NCI-H2029 (cell line): ENCODE measurements around the gene PDZD2.
"Not testable (repeated sequence)": the region's sequence is repeated elsewhere in the genome, so short reads cannot be mapped to it uniquely, and the experiment has no call there.

Experiments used
- DNase-seq: peaks from one replicate; lab custom pipeline; 2025; lab: John Stamatoyannopoulos, UW

The PDZD2 gene

GRCh38 chr5:32107291-32107690 lies 468.4 kb downstream of the PDZD2 start:
- no peak for DNase-seq

- DNase-seq, result no peak
Measured at GRCh38 chr5:32108167-32108566, 469.2 kb downstream of the PDZD2 start.

GRCh38 chr5:32109236-32109635 lies 470.3 kb downstream of the PDZD2 start:
- no peak for DNase-seq

GRCh38 chr5:32110111-32110696 lies 471.3 kb downstream of the PDZD2 start:
- no peak for DNase-seq

GRCh38 chr5:32115985-32116384 lies 477.1 kb downstream of the PDZD2 start:
- no peak for DNase-seq

- DNase-seq, result no peak
Measured at GRCh38 chr5:32116574-32117313, 477.8 kb downstream of the PDZD2 start.

- DNase-seq, result not testable (repeated sequence)
Measured at GRCh38 chr5:32118922-32119321, 480.0 kb downstream of the PDZD2 start.

GRCh38 chr5:32123058-32123805 lies 484.3 kb downstream of the PDZD2 start:
- DNase-seq, result no peak

GRCh38 chr5:32123889-32124676 lies 485.2 kb downstream of the PDZD2 start:
- no peak for DNase-seq

GRCh38 chr5:32126691-32127090 lies 487.8 kb downstream of the PDZD2 start:
- DNase-seq, result no peak

GRCh38 chr5:32127711-32128110 lies 488.8 kb downstream of the PDZD2 start:
- no peak for DNase-seq

- no peak for DNase-seq
Measured at GRCh38 chr5:32129074-32129598, 490.2 kb downstream of the PDZD2 start.

- DNase-seq, result no peak
Measured at GRCh38 chr5:32130865-32131264, 491.9 kb downstream of the PDZD2 start.

GRCh38 chr5:32131604-32132003 lies 492.7 kb downstream of the PDZD2 start:
- DNase-seq, result no peak

- no peak for DNase-seq
Measured at GRCh38 chr5:32132757-32133156, 493.8 kb downstream of the PDZD2 start.

GRCh38 chr5:32135086-32135485 lies 496.2 kb downstream of the PDZD2 start:
- no peak for DNase-seq

GRCh38 chr5:32136342-32136741 lies 497.4 kb downstream of the PDZD2 start:
- DNase-seq, result no peak

GRCh38 chr5:32138839-32139493 lies 500.0 kb downstream of the PDZD2 start:
- no peak for DNase-seq

GRCh38 chr5:32143617-32144377 lies 504.9 kb downstream of the PDZD2 start:
- no peak for DNase-seq

GRCh38 chr5:32144378-32145207 lies 505.7 kb downstream of the PDZD2 start:
- no peak for DNase-seq
